Bone marrow (tissue), 2 donors: ENCODE measurements around the gene TP53BP2.
"Not testable (repeated sequence)": the region's sequence is repeated elsewhere in the genome, so short reads cannot be mapped to it uniquely, and the experiment has no call there.

ENCODE experiments used
- DNase-seq, 2 donors: peaks; one replicate each; lab custom pipeline; 2025; lab: John Stamatoyannopoulos, UW

The TP53BP2 gene

DNA sequence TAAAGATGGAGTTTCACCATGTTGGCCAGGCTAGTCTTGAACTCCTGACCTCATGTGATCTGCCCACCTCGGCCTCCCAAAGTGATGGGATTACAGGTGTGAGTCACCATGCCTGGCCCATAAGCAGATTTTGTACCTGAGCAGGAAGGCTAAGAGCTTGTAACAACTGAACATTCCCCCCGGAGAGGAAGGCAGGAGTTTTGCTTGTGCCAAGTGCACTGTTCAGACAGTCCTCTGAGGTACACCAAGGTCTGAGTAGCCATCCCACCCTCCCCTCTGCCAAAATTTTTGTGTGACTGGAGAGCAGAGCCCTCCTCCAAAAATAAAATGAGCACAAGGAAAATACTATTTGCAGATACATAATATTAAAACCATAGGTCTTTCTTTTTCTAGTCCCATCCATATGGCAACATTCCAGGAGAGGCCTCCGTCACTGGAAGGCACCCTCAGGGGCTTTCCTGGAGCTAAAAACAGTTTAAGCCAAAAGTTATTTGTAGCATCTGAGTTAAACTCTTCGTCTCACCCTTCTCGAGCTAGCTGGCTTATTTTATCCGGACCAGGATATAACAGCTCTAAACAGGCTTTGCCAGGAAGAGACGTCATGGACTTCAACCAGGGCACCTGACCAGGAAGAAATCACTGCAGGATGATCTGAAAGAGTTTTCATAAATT is 106.2 kb downstream of the TP53BP2 start:
- no peak for DNase-seq

DNA sequence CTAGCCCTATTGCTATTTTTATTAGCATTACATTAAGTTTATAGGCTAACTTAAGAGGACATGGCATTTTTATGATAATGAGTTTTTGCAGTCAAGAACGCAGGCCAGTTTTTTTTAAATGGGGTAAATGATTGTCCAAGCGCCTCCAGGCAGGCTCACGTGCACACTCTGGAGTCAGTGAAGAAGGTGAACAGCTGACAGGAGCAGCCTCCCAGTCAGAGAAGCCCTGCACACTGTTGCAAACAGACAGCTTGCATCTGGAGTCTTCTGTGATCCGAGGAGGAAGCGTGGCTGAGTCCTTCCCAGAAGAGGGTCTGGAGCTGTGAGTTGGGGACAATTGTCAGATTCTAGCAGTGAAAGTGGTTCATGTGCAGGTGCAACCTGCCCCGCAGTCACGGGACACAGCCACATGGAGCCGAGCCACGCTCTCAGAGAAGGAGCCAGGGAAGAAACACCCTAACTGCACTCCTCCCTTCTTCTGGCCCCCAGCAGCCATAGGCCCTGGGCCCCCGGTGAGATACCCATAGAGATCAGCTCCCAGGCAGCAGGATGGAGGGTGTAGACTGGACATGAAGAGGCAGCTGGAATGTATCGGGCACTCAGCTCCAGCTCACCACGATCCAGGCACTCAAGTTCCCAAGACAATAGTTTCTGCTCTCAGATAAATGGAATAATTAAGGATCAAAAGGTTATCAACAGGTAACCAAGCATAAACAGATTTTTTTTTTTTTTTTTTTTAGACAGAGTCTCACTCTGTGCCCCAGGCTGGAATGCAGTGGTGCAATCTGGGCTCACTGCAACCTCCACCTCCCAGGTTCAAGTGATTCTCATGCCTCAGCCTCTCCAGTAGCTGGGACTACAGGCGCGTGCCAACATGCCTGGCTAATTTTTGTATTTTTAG is 107.0 kb downstream of the TP53BP2 start:
- no peak for DNase-seq

DNA sequence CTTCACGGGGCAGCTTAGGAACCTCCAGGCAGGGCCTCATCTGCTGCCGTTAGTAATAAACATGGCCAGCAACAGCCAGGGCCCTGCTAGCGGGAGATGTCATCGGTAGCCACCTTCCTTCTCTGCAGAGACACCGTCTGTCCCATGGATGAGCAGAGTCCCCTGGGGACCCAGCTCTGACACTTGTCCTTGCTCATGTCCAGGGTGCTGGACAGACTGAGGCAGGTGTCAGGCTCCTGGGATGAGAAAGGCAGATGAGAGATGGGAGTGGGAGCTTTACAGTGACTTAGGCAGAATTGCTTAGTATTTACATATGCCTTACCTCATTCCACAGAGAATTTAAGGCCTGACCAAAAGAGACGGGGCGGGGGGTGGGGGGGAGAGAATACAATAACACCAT is 108.4 kb downstream of the TP53BP2 start:
- DNase-seq, result no peak

- DNase-seq, result not testable (repeated sequence)
These were observed 109.1 kb downstream of the TP53BP2 start for GRCh38 chr1:223736638-223737037.

GRCh38 chr1:223733898-223734852 is 111.6 kb downstream of the TP53BP2 start:
- DNase-seq, result no peak

- no peak for DNase-seq
These were observed 112.6 kb downstream of the TP53BP2 start for GRCh38 chr1:223732993-223733798.

DNA sequence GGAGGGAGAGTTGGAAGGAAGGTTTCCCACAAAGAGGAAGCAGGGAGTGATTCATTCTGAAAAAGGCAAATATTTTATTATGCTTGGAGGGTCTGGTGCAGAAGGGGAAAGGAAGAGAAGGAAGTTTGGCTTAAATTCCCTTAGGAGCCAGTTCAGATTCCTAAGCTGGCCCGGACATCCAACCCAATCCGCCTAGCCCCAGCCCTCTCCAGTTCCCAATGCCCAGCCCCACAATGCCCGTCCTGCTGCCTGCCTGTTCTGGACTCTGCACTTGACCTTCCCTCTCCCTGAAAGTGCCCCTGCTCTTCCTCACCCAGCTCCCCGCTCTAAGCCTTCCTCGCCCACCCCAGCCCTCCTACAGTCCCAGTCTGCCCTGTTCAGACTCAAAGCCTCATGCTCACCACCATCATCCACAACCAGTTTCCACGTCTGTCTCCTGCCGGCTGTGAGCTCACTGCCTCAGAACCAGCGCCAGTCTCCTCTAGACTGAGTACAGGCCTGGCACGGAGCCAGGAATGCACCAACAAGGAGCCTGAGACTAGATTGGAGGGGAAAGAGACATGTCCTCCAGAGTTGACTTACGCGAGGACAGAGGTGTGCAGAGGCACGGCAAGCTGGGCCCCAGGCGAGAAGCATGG is 114.5 kb downstream of the TP53BP2 start:
- no peak for DNase-seq

GRCh38 chr1:223730479-223731132 is 115.1 kb downstream of the TP53BP2 start:
- no peak for DNase-seq

- no peak for DNase-seq
These were observed 115.8 kb downstream of the TP53BP2 start for GRCh38 chr1:223729906-223730305.
